SK-N-SH (cell line): ENCODE measurements around the gene SLC22A5.

Source experiments
- CHD2 ChIP-seq: fragments of 150-350 bp; IDR thresholded peaks from 2 replicates; pipeline ENCODE4 v1.6.1; 2018; ENCODE audit warnings: low read length; ENCODE audit not compliant: partially characterized antibody
- CTCF ChIP-seq: fragments of 200-600 bp; sonication (generic); IDR thresholded peaks from 2 replicates; pipeline ENCODE4 v1.6.1; 2017; ENCODE audit warnings: antibody characterized with exemption, mild to moderate bottlenecking, moderate library complexity
- EP300 ChIP-seq, 2 experiments: IDR thresholded peaks; 2 replicates each; pipeline versions ENCODE4 v1.4.0 to v1.6.1; 2012; ENCODE audit warnings: borderline replicate concordance in 1 of 2, low read depth in 1 of 2, low read length in 1 of 2
- EZH2phosphoT487 ChIP-seq: fragments of 200-600 bp; sonication (generic); IDR thresholded peaks from 2 replicates; pipeline ENCODE4 v1.6.1; 2017; ENCODE audit warnings: low read depth, mixed run types, mild to moderate bottlenecking, antibody characterized with exemption, moderate library complexity, borderline replicate concordance
- FOXJ3 ChIP-seq: sonication (generic); formaldehyde crosslinking; IDR thresholded peaks from 2 replicates; pipeline ENCODE4 v1.5.1; 2020; ENCODE audit warnings: mild to moderate bottlenecking, missing genetic modification reagents
- FOXM1 ChIP-seq: IDR thresholded peaks from 2 replicates; pipeline ENCODE4 v1.4.0; 2012; ENCODE audit warnings: low read depth, mild to moderate bottlenecking
- JUND ChIP-seq: IDR thresholded peaks from 2 replicates; pipeline ENCODE4 v1.4.0; 2012
- MEF2A ChIP-seq: IDR thresholded peaks from 2 replicates; pipeline ENCODE4 v1.4.0; 2012; ENCODE audit warnings: low read depth, borderline replicate concordance
- RXRA ChIP-seq: IDR thresholded peaks from 2 replicates; pipeline ENCODE4 v1.4.0; 2012; ENCODE audit warnings: low read depth, mild to moderate bottlenecking, borderline replicate concordance
- YY1 ChIP-seq: IDR thresholded peaks from 2 replicates; pipeline ENCODE4 v1.4.0; 2012; ENCODE audit warnings: low read depth, mild to moderate bottlenecking
- ZBTB33 ChIP-seq: IDR thresholded peaks from 2 replicates; pipeline ENCODE4 v1.4.0; 2012; ENCODE audit warnings: low read depth, borderline replicate concordance
- TF ChIP-seq, protein P1 (sequence below): IDR thresholded peaks from 2 replicates; pipeline ENCODE4; 2012
- TF ChIP-seq, protein P2 (sequence below): IDR thresholded peaks from 2 replicates; pipeline ENCODE4 v1.4.0; 2012; ENCODE audit warnings: low read depth, borderline replicate concordance

DNA sequence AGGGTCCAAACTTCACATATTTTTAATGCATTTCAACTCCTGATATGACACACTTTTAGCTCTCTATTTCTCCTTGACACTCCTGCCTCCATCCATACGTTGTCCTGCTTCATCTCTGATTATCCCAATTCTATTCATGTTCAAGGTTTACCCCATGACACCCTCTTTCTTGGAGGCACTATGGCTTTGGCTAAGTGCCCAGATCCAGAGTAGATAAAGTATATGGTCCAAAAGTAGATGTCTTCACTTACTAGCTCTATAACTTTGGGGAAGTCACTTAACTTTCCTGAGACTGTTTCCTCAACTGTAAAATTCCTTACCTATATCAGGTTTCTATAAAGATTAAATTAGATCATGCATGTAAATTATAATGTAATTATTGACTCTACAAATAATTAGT is 36.1 kb downstream of the SLC22A5 start:
- TF ChIP-seq CHD2 (no peak), CTCF (no peak), JUND (no peak), EZH2phosphoT487 (no peak), YY1 (no peak), RXRA (no peak), FOXM1 (no peak), ZBTB33 (no peak), FOXJ3 (no peak), EP300 (IDR thresholded peaks at IDR 0.05; ENCODE audit: borderline replicate concordance in 1 of 2, low read depth in 1 of 2, low read length in 1 of 2) (no peak), MEF2A (no peak)
- TF ChIP-seq, protein P1, sequence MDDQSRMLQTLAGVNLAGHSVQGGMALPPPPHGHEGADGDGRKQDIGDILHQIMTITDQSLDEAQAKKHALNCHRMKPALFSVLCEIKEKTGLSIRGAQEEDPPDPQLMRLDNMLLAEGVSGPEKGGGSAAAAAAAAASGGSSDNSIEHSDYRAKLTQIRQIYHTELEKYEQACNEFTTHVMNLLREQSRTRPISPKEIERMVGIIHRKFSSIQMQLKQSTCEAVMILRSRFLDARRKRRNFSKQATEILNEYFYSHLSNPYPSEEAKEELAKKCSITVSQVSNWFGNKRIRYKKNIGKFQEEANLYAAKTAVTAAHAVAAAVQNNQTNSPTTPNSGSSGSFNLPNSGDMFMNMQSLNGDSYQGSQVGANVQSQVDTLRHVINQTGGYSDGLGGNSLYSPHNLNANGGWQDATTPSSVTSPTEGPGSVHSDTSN = no peak
- TF ChIP-seq, protein P2, sequence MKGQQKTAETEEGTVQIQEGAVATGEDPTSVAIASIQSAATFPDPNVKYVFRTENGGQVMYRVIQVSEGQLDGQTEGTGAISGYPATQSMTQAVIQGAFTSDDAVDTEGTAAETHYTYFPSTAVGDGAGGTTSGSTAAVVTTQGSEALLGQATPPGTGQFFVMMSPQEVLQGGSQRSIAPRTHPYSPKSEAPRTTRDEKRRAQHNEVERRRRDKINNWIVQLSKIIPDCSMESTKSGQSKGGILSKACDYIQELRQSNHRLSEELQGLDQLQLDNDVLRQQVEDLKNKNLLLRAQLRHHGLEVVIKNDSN = no peak
